Measurements from ENCODE around the gene RELT.

Gene RELT

DNA sequence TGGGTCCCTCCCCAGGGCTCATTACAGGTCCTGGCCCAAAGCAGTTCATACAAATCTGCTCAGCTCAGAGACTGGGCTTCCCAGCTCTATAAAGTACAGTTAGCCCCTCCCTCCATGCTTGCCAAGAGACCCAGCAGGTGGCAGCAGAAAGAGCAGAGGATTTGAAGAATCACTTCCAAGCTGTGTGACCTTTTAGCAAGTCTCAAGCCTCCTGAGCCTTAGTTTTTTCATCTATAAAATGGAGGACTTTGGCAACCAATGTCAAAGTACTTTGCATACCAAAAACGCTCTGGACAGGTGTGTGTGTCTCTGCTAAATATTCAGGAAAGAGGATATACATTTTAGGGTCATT, 26.6 kb downstream of the RELT start:
- no peak overlapping the region for H3K4me3 ChIP-seq (replicated peaks; ENCODE audit: low read depth, low read length)
- TF ChIP-seq, protein P1, sequence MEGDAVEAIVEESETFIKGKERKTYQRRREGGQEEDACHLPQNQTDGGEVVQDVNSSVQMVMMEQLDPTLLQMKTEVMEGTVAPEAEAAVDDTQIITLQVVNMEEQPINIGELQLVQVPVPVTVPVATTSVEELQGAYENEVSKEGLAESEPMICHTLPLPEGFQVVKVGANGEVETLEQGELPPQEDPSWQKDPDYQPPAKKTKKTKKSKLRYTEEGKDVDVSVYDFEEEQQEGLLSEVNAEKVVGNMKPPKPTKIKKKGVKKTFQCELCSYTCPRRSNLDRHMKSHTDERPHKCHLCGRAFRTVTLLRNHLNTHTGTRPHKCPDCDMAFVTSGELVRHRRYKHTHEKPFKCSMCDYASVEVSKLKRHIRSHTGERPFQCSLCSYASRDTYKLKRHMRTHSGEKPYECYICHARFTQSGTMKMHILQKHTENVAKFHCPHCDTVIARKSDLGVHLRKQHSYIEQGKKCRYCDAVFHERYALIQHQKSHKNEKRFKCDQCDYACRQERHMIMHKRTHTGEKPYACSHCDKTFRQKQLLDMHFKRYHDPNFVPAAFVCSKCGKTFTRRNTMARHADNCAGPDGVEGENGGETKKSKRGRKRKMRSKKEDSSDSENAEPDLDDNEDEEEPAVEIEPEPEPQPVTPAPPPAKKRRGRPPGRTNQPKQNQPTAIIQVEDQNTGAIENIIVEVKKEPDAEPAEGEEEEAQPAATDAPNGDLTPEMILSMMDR (IDR thresholded peaks at IDR 0.05; ENCODE audit: low read length, missing control alignments): peak; percentile 31
- peak; percentile 29 for DNase-seq (ENCODE audit: low read depth)

DNA sequence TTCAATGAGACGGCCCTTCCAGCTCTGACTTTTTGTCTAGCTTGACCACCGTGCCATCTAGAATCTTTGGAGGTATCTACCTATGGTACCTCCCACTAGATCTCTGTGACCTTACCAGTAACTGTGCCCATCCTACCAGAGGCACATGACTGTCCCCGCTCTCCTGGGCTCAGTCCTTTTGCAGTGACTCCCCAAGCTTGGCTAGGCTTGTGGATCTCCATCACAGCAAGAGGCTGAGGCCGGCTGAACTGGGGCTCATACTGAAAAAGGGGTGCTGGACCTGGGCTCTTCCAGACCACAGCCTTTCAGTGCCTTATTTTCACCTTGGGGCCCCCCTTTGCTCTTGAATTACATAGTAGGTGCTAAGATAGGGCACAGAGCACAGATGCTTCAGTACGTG, 27.3 kb downstream of the RELT start:
- TF ChIP-seq, protein P1 (IDR thresholded peaks at IDR 0.05; ENCODE audit: low read length, missing control alignments): no peak
- no peak overlapping the region for H3K4me3 ChIP-seq (replicated peaks; ENCODE audit: low read depth, low read length)
- DNase-seq (ENCODE audit: low read depth): no peak

DNA sequence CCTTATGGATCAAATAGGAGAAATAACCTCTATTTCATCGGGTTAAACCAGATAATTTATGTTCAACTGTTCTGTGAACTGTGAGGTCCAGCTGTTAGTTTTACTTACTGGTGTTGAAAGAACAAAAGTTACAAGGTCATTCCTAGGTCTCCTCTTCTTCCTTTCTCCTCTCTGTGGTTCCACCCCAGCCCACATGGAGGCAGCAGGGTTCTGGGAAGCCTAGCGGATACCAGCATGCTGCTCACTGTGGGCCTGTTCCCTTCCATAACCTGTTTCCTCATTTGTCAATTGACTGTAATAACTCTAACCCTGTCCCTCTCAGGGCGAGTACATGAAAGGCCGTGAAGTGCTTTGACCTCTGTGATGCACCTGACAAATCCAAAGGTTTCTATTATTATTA, 27.8 kb downstream of the RELT start:
- DNase-seq (ENCODE audit: low read depth): peak; percentile 72
- H3K4me3 ChIP-seq (replicated peaks; ENCODE audit: low read depth, low read length): no peak overlapping the region
- TF ChIP-seq, protein P1 (IDR thresholded peaks at IDR 0.05; ENCODE audit: low read length, missing control alignments): peak; percentile 85

DNA sequence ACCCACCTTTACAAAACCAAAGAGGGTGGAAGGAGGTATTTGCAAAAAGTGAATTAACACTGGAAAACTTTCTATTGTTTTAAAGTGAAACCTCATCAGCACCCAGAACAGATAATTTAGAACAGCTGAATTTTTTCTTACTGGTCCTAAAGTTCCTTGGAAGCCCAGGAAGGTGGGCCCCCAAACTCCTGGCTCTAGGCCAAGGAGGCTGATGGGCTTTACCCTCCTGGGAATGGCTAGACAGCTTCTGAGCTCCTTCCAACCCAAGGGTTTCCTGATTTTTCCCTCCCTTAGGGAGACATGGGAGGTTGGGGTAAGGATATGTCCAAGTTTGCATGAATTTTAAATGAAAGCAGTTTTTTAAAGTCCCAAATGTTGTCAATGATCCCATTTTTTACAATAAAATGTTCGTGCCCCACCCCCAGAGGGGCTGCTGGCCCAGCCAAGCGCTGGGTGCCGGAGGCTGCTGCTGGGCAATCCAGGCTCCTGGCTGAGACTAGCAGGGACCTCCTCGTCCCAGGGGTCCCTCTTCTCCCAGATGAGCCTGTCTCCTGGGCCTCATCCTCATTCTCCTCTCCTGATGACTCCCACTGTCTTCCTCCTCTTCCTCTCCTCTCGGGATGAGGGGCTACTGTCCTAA, 28.4 kb downstream of the RELT start:
- TF ChIP-seq, protein P1 (IDR thresholded peaks at IDR 0.05; ENCODE audit: low read length, missing control alignments): no peak
- no peak for DNase-seq (ENCODE audit: low read depth)
- no peak overlapping the region for H3K4me3 ChIP-seq (replicated peaks; ENCODE audit: low read depth, low read length)

DNA sequence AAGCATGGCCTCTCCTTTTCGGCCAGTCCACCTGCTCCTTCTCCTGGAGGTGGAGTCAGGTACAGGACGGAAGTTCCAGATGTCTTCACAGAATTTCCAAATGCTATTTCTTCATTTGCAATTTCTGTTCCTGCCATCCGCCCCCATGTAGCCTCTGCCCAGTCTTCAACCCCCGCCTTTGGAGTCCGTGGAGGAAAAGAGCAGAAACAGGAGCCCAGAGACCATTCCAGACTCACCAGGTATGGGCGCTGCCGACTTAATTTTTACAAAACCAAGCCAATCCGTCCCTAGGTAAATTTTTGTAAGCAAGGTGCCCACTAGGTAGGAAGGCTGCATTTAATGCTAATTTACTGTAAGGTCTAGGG, 28.9 kb downstream of the RELT start:
- H3K4me3 ChIP-seq (replicated peaks; ENCODE audit: low read depth, low read length): no peak overlapping the region
- TF ChIP-seq, protein P1 (IDR thresholded peaks at IDR 0.05; ENCODE audit: low read length, missing control alignments): no peak
- no peak for DNase-seq (ENCODE audit: low read depth)

DNA sequence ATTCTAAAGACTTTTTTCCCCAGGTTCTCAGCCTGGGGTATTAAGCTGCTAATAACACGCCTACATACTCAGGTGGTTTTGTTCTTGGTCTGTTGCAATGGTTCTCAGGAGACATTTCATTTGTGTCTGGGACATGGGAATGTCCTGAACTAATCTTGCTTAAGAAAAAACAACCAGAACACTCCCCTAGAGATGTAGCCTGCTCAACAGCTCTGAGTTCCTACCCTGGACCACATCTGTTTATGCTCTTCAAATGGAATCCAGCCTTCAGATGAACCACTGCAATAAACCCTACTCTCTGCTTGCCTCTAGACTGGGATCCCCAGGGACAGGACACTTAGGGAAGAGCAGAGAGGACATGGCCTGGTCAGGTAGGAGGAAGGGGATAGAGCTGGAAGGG, 29.9 kb downstream of the RELT start:
- no peak overlapping the region for H3K4me3 ChIP-seq (replicated peaks; ENCODE audit: low read depth, low read length)
- TF ChIP-seq, protein P1 (IDR thresholded peaks at IDR 0.05; ENCODE audit: low read length, missing control alignments): no peak
- no peak for DNase-seq (ENCODE audit: low read depth)

DNA sequence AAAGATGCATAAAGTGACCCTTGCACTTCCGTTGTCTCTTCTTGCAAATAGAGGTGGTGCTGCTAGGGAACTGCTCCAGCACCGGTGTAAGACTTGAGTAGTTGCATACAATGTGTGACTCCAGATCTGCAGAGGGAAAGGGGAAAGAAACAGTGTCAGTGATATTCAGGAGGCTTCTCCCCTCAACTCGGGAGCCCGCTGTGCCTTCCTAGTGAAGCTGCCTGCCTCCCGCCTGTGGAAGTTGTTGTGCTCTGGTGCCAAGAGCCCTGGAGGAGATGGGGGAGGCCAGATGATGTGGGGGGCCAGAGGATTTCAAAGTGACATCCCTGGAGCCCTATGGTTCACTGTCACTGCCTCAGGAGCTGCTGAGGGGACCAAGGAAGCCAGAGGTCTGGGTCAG, 30.4 kb downstream of the RELT start:
- no peak for DNase-seq (ENCODE audit: low read depth)
- H3K4me3 ChIP-seq (replicated peaks; ENCODE audit: low read depth, low read length): no peak overlapping the region
- TF ChIP-seq, protein P1 (IDR thresholded peaks at IDR 0.05; ENCODE audit: low read length, missing control alignments): no peak
